HL-60/S4 treated with retinoic acid at 250 ng/mL for 4 days and 3 days (cell line): ENCODE data around the gene SLC25A2.
"Not testable (repeated sequence)": the region's sequence is repeated elsewhere in the genome, so short reads cannot be mapped to it uniquely, and the experiment has no call there.

Experiments used
- in situ Hi-C: fragments of 300-500 bp; cut with MboI; formaldehyde crosslinking; loops from 2 replicates; pipeline ENCODE4 v1.7.0; 2022; ENCODE audit warnings: low sequenced_read_pairs

Gene SLC25A2

DNA sequence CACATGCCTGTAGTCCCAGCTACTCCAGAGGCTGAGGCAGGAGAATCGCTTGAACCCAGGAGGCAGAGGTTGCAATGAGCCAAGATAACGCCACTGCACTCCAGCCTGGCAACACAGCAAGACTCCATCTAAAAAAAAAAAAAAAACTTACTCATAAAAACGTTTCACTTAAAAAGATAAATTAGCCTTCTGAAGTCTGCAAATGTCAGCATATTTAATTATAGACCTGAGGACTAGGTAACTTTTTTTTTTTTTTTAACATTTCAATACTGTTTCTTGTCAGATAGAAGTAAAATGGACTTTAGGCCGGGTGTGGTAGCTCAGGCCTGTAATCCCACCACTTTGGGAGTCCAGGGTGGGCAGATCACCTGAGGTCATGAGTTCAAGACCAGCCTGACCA lies 13.1 kb upstream of the SLC25A2 start:
- in situ Hi-C loops = not testable (repeated sequence)

DNA sequence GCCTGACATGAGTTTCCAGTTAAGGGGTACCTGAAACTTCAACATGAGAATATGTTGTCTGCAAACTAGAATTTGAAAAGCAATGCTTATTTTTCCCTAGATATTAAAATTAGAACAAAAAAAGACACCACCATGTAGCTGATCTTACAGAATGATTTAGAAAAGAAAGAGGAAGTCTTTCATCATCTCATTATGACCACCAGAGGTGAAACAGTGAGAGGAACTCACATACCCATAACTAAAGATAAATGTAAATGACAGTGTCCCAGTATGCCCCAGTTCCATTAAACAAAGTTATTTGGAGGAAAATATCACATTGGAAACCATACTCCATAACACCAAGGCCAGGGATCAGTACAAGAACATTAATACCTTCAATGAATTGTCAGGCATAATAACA lies 9.9 kb upstream of the SLC25A2 start:
- in situ Hi-C loops = no loop called here

- in situ Hi-C loops = no loop called here
Measured at GRCh38 chr5:141306630-141307029, 2.8 kb upstream of the SLC25A2 start.

GRCh38 chr5:141298376-141298775 lies 5.5 kb downstream of the SLC25A2 start:
- in situ Hi-C loops = no loop called here

- in situ Hi-C loops = no loop called here
Measured at GRCh38 chr5:141272906-141273305, 30.9 kb downstream of the SLC25A2 start.

DNA sequence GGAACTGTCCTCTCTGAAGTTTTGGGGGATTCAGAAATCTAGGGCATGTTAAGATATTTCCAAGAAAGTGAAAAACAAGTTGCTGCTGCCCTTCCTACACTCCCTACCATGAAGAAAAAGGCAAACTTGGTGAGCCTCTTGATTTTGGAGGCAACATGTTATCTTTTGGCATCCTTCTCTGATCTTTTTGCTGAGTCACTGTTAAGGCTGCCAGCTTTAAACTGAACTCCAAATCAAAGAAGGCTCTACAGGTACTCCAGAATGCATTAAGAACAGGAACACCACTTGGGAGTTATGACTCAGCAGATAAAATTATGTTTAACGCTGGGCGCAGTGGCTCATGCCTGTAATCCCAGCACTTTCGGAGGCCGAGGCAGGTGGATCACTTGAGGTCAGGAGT lies 34.7 kb downstream of the SLC25A2 start:
- in situ Hi-C loops = no loop called here

DNA sequence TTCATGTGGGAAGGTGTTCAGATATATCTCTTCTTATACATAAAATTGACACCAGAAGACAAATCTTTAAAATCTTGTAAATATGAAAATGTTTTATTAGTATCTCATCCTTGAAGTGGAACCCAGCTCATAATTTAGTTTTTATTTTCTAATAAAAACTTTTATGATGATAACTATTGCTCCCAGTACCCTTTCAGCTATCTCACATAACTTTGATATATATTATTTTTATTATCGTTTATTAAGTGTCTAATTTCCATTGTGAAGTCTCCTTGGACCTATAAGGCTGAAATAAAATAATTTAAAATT lies 42.7 kb downstream of the SLC25A2 start:
- in situ Hi-C loops = no loop called here

DNA sequence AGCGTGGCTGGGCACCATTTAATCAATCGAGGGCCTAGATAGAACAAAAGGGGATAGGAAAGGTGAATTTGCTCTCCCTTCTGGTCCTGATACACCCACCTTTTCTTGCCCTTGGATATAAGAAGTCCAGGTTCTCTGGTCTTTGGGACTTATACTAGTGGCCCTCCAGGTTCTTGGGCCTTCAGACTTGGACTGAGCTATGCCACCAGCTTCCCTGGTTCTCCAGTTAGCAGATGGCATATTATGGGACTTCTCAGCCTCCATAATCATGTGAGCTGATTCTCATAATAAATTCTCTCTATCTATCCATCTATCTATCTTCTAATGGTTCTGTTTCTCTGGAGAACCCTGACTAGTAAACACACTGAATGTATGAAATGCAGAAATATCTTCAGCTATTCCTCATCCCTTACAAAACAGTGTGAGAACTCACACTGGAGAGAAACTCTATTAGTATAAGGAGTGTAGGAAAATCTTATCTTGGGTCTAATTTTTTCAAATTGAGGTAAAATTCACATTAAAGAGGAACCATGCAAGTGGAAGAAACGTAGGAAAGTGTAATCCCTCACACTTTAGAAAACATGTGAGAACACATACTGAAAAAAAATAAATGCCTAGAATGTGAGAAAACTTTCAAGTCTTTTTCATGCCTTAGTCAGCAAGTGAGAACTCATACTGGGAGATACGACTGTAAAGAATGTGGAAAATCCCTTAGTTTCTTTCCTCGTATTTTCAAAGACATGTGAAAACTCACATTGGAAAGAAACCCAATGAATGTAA lies 43.2 kb downstream of the SLC25A2 start:
- in situ Hi-C loops = no loop called here

GRCh38 chr5:141258948-141259347 lies 44.9 kb downstream of the SLC25A2 start:
- in situ Hi-C loops = no loop called here

- in situ Hi-C loops = no loop called here
Measured at GRCh38 chr5:141258464-141258863, 45.4 kb downstream of the SLC25A2 start.
